ENCODE measurements around the gene AMPD2. TPM values are rescaled to one million over a fixed set of nuclear protein-coding genes. Genes with fewer than 3 reads are reported as not detected.

AMPD2 gene
- total RNA-seq, 1 experiment from 2014 or later: 79.8 TPM

DNA sequence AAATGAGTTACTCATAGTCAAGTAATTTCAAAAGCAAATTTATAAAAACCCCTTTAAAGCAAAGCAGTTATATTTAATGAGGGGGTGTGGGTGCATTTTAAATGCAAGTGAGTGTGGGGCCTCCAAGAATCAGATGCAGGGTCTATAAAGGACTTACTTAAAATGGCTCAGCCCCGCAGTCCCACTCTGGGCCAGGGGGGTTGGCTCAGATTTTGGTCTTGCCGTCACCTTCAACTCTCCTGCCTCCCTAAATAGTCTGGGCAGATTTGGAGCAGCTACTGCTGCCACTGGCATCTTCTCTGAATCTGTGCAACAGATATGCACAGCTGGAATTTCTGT lies 16.2 kb downstream of the AMPD2 start:
- Mint-ChIP-seq H3K36me3 (peaks cover 7% of the 10 kb centered on the region), H3K27ac (peak overlapping the region; percentile 62; the same call in 1 of the 2 replicates), H3K27me3 (ENCODE audit: low read depth) (no peaks in the 10 kb centered on the region), H3K4me3 (peak overlapping the region; percentile 35; the same call in 1 of the 2 replicates), H3K9me3 (no peaks in the 10 kb centered on the region), H3K4me1 (peaks cover 28% of the 10 kb centered on the region)
- TF ChIP-seq ATF6 (CRISPR knock-in tag; IDR thresholded peaks at IDR 0.05): no peak
- no peak for TF ChIP-seq ATF2 (CRISPR knock-in tag; IDR thresholded peaks at IDR 0.05; ENCODE audit: borderline replicate concordance, low read depth)
- TF ChIP-seq FOXJ3 (CRISPR knock-in tag; IDR thresholded peaks at IDR 0.05; ENCODE audit: borderline replicate concordance): no peak
- TF ChIP-seq GRHL2 (CRISPR knock-in tag; IDR thresholded peaks at IDR 0.05; ENCODE audit: insufficient replicate concordance, severe bottlenecking): no peak
- TF ChIP-seq, protein P1, sequence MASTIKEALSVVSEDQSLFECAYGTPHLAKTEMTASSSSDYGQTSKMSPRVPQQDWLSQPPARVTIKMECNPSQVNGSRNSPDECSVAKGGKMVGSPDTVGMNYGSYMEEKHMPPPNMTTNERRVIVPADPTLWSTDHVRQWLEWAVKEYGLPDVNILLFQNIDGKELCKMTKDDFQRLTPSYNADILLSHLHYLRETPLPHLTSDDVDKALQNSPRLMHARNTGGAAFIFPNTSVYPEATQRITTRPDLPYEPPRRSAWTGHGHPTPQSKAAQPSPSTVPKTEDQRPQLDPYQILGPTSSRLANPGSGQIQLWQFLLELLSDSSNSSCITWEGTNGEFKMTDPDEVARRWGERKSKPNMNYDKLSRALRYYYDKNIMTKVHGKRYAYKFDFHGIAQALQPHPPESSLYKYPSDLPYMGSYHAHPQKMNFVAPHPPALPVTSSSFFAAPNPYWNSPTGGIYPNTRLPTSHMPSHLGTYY (CRISPR knock-in tag; IDR thresholded peaks at IDR 0.05): no peak
- TF ChIP-seq NR2C2 (CRISPR knock-in tag; IDR thresholded peaks at IDR 0.05): no peak
- TF ChIP-seq, protein P2, sequence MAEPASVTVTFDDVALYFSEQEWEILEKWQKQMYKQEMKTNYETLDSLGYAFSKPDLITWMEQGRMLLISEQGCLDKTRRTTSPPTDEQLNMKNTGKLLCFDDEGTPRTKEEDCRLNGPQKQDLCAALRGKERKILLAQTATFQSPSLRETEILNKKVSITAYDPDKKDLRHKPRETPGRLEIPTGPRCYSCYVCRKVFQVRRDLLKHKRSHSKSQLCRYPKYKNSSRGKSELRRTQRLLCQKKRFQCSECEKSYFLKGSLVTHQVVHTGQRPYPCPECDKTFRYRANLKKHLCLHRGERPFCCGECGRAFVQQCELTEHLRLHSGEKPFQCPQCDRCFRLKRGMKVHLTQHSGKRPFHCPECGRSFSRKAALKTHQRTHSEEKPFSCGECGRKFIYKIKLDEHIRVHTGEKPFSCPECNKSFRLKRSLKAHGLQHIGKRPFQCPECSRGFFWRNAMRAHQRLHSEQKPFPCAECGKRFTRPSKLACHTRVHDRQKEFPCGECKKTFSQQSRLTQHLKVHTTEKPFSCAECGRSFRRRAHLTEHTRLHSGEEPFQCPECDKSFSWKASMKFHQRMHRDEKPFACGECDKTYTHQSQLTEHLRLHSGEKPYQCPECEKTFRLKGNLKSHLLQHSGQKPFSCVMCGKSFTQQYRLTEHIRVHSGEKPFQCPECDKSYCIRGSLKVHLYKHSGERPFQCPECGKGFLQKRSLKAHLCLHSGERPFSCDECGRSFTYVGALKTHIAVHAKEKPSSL (CRISPR knock-in tag; conservative IDR thresholded peaks at IDR 0.05): no peak
- TF ChIP-seq ZSCAN18 (CRISPR knock-in tag; IDR thresholded peaks at IDR 0.05): no peak
- TF ChIP-seq, protein P3, sequence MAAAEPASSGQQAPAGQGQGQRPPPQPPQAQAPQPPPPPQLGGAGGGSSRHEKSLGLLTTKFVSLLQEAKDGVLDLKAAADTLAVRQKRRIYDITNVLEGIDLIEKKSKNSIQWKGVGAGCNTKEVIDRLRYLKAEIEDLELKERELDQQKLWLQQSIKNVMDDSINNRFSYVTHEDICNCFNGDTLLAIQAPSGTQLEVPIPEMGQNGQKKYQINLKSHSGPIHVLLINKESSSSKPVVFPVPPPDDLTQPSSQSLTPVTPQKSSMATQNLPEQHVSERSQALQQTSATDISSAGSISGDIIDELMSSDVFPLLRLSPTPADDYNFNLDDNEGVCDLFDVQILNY (CRISPR knock-in tag; IDR thresholded peaks at IDR 0.05): no peak
- no peak for TF ChIP-seq PREB (CRISPR knock-in tag; IDR thresholded peaks at IDR 0.05; ENCODE audit: borderline replicate concordance)
- TF ChIP-seq SOX15 (CRISPR knock-in tag; IDR thresholded peaks at IDR 0.05): no peak
- no peak for TF ChIP-seq MXD4 (CRISPR knock-in tag; IDR thresholded peaks at IDR 0.05; ENCODE audit: borderline replicate concordance)
- TF ChIP-seq TEAD1 (CRISPR knock-in tag; IDR thresholded peaks at IDR 0.05): no peak
- TF ChIP-seq ETV6 (CRISPR knock-in tag; IDR thresholded peaks at IDR 0.05): no peak
- no peak for TF ChIP-seq TCF7 (CRISPR knock-in tag; IDR thresholded peaks at IDR 0.05; ENCODE audit: low read depth)
- TF ChIP-seq GABPB1 (CRISPR knock-in tag; IDR thresholded peaks at IDR 0.05): no peak
- TF ChIP-seq, protein P4, sequence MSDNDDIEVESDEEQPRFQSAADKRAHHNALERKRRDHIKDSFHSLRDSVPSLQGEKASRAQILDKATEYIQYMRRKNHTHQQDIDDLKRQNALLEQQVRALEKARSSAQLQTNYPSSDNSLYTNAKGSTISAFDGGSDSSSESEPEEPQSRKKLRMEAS (CRISPR knock-in tag; IDR thresholded peaks at IDR 0.05): no peak
- TF ChIP-seq, protein P5, sequence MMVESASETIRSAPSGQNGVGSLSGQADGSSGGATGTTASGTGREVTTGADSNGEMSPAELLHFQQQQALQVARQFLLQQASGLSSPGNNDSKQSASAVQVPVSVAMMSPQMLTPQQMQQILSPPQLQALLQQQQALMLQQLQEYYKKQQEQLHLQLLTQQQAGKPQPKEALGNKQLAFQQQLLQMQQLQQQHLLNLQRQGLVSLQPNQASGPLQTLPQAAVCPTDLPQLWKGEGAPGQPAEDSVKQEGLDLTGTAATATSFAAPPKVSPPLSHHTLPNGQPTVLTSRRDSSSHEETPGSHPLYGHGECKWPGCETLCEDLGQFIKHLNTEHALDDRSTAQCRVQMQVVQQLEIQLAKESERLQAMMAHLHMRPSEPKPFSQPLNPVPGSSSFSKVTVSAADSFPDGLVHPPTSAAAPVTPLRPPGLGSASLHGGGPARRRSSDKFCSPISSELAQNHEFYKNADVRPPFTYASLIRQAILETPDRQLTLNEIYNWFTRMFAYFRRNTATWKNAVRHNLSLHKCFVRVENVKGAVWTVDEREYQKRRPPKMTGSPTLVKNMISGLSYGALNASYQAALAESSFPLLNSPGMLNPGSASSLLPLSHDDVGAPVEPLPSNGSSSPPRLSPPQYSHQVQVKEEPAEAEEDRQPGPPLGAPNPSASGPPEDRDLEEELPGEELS (CRISPR knock-in tag; IDR thresholded peaks at IDR 0.05): no peak
- ChIA-PET CTCF (interaction anchor here (1.0 to 6.5 kb wide), 12 partner anchors 15 to 394 kb away, joined by 3 to 129 read pairs (median 6); partner anchors contain the start of genes AHCYL1 and GNAI3), POLR2A (interaction anchor here (0.7 to 0.9 kb wide), 2 partner anchors 19 to 87 kb away, joined by 3 read pairs; partner anchors contain the start of gene GNAI3)
- ATAC-seq (peak; percentile 30), DNase-seq (ENCODE audit: low spot score) (no peak)
